Kidney (tissue), 14 donors: Measurements from ENCODE around the gene PBX2. TPM values are rescaled to one million over a fixed set of nuclear protein-coding genes. Genes with fewer than 3 reads are reported as not detected.
"Not testable (repeated sequence)": the region's sequence is repeated elsewhere in the genome, so short reads cannot be mapped to it uniquely, and the experiment has no call there.

Experiments used
- DNase-seq, 5 donors: peaks; one replicate each; pipeline ENCODE4 v3.0.0-alpha.2; 2013 to 2020
- FAIRE-seq: peaks from 2 replicates; lab custom pipeline; 2012; peaks lifted over from hg19 to GRCh38; lab: Jason Lieb, UNC
- H3K27ac ChIP-seq, 2 donors: one replicate each; pipeline ENCODE4 v1.7.0; 2013; ENCODE audit warnings: low read depth in 2 of 2, low read length in 2 of 2, inconsistent platforms in 1 of 2
- H3K27me3 ChIP-seq: one replicate; pipeline ENCODE4 v1.7.1; 2013; ENCODE audit warnings: low read length, inconsistent platforms; ENCODE audit not compliant: control insufficient read depth, insufficient read depth
- H3K36me3 ChIP-seq, 3 donors: one replicate each; pipeline versions ENCODE4 v1.7.0 to v1.7.1; 2013; ENCODE audit warnings: low read length in 3 of 3, control low read depth in 1 of 3, inconsistent platforms in 1 of 3; ENCODE audit not compliant: insufficient read depth in 3 of 3, control insufficient read depth in 2 of 3
- H3K4me1 ChIP-seq, 3 donors: one replicate each; pipeline versions ENCODE4 v1.7.0 to v1.7.1; 2013; ENCODE audit warnings: low read length in 3 of 3, inconsistent platforms in 1 of 3, low read depth in 1 of 3; ENCODE audit not compliant: control insufficient read depth in 2 of 3, insufficient read depth in 2 of 3
- H3K4me3 ChIP-seq, 3 donors: one replicate each; pipeline versions ENCODE4 v1.7.0 to v1.8.1; 2013; ENCODE audit warnings: low read length in 3 of 3, control low read depth in 1 of 3, inconsistent platforms in 1 of 3
- H3K9ac ChIP-seq, 3 donors: one replicate each; pipeline versions ENCODE4 v1.7.0 to v1.7.1; 2013; ENCODE audit warnings: low read length in 3 of 3, control low read depth in 1 of 3, inconsistent platforms in 1 of 3
- H3K9me3 ChIP-seq, 3 donors: one replicate each; pipeline versions ENCODE4 v1.7.0 to v1.7.1; 2013; ENCODE audit warnings: low read length in 3 of 3, control low read depth in 1 of 3, inconsistent platforms in 1 of 3; ENCODE audit not compliant: control insufficient read depth in 2 of 3, insufficient read depth in 1 of 3
- intact Hi-C: fragments of 100-400 bp; cut with DNase I; formaldehyde crosslinking; loops from one replicate; pipeline ENCODE4 v1.11.1; 2022
- polyA plus RNA-seq: library from polyadenylated mRNA; stranded (reverse); fragments of 350-450 nt; fragmentation: Illumina TruSeq; extraction: RNeasy Lipid Tissue Mini Kit (QIAGEN cat#74804); gene quantifications from one replicate; pipeline ENCODE4 v1.2.3, GENCODE V29; 2014; ENCODE audit warnings: low read depth, low replicate concordance; ENCODE audit not compliant: insufficient read depth
- total RNA-seq: library from RNA; stranded (reverse); fragmentation: NEBNext Ultra II Directional; extraction: Animal tissue kit (Norgen Biotek cat#: 25700); gene quantifications from one replicate; pipeline ENCODE4 v1.2.1, GENCODE V29; 2021
- TF ChIP-seq, protein P1 (sequence below): IDR thresholded peaks from 3 replicates; pipeline ENCODE4 v1.5.1; 2012; ENCODE audit warnings: mild to moderate bottlenecking, moderate library complexity, borderline replicate concordance; ENCODE audit not compliant: insufficient read depth; ENCODE audit errors: extremely low read depth
- donor health status: control.
- donor health status: control.
- donor health status: control.
- donor health status: control.
- donor health status: control.
- donor health status: DM: yes; HTN: yes; CAD: no.
- donor health status: Normal renal cell carcinoma (clear cell type).

PBX2 gene
- total and polyA plus RNA-seq, 2 donors from 2014 or later: 34.6 to 87.3 TPM

GRCh38 chr6:32194825-32195651 lies 5.0 kb upstream of the PBX2 start:
- Histone ChIP-seq H3K27me3 (no peaks in the 10 kb centered on the region), H3K4me1 (peaks cover 2 to 26% (median 19%) of the 10 kb centered on the region in 3 donors), H3K4me3 (peak overlapping the region; percentile 57 to 73 (median 63)), H3K36me3 (no peaks in the 10 kb centered on the region), H3K9ac (peak overlapping the region; percentile 65 to 94 (median 76)), H3K27ac (peak overlapping the region; percentile 84 to 98), H3K9me3 (no peaks in the 10 kb centered on the region)
- DNase-seq: peak in 4 of 5 donors; percentile 39 to 78 (median 63)
- TF ChIP-seq, protein P1, sequence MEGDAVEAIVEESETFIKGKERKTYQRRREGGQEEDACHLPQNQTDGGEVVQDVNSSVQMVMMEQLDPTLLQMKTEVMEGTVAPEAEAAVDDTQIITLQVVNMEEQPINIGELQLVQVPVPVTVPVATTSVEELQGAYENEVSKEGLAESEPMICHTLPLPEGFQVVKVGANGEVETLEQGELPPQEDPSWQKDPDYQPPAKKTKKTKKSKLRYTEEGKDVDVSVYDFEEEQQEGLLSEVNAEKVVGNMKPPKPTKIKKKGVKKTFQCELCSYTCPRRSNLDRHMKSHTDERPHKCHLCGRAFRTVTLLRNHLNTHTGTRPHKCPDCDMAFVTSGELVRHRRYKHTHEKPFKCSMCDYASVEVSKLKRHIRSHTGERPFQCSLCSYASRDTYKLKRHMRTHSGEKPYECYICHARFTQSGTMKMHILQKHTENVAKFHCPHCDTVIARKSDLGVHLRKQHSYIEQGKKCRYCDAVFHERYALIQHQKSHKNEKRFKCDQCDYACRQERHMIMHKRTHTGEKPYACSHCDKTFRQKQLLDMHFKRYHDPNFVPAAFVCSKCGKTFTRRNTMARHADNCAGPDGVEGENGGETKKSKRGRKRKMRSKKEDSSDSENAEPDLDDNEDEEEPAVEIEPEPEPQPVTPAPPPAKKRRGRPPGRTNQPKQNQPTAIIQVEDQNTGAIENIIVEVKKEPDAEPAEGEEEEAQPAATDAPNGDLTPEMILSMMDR: peak; percentile 46
- intact Hi-C loops: no loop called here
- no peak for FAIRE-seq

DNA sequence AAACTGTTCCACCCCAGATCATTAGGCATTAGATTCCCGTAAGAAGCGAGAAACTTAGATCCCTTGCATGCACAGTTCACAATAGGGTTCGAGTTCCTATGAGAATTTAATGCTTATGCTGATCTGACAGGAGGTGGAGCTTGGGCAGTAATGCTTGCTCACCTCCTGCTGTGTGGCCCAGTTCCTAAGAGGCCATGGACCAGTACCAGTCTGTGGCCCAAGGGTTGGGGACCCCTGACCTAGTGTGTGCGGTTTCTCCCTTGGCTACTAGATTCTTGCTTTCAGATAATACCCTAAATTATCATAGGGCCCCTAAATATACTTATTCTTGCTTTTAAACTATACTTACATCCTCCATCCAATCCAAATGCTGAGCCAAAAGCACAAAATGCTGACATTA lies 4.4 kb upstream of the PBX2 start:
- Histone ChIP-seq H3K9me3 (no peaks in the 10 kb centered on the region), H3K4me1 (peaks cover 2 to 26% (median 19%) of the 10 kb centered on the region in 3 donors), H3K4me3 (no peak overlapping the region), H3K36me3 (no peaks in the 10 kb centered on the region), H3K9ac (no peak overlapping the region), H3K27me3 (no peaks in the 10 kb centered on the region), H3K27ac (peak overlapping the region in 1 of 2 donors; percentile 98)
- intact Hi-C loops: no loop called here
- no peak for FAIRE-seq
- TF ChIP-seq, protein P1: no peak
- peak in 1 of 5 donors; percentile 42 for DNase-seq

- peak overlapping the region in 1 of 2 donors; percentile 75 for H3K27ac ChIP-seq
- H3K27me3 ChIP-seq, H3K9me3 ChIP-seq, intact Hi-C loops, FAIRE-seq, H3K36me3 ChIP-seq: not testable (repeated sequence)
- peak in 1 of 5 donors; percentile 46 for DNase-seq
- H3K4me3 ChIP-seq: peak overlapping the region in 1 of 3 donors; percentile 43
- peak overlapping the region in 1 of 3 donors; percentile 62 for H3K9ac ChIP-seq
- peaks cover 2 to 36% (median 19%) of the 10 kb centered on the region in 3 donors for H3K4me1 ChIP-seq
These were observed 3.1 kb upstream of the PBX2 start for GRCh38 chr6:32193096-32193495.

DNA sequence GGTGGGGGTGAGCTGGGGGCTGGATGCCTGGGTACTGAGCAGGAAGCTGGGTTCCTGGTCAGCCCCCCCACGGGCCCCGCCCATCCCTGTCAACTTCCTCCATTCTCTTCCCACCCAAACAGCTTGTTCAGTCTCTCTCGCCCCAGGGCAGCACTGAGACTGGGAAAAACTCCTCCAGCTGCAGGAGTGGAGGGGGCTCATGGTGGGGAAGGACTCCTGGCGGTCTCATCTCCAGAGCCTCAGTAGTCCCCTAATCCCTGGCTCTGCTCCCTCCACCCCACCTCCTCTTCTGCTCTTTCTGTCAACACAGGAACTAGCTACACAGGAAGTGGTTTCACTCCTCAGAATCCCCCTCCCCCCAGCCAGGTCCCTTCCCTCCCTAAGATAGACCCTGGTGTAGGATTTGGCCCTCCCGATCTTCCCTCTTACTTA lies 2.6 kb upstream of the PBX2 start, which contains the start of gene GPSM3:
Gene GPSM3 (minus strand): TSS at position 36 of the 432 bp plus-strand sequence. CDS start 130 bp downstream, outside the sequence.
- H3K4me1 ChIP-seq: peaks cover 2 to 36% (median 19%) of the 10 kb centered on the region in 3 donors
- H3K9me3 ChIP-seq: no peaks in the 10 kb centered on the region
- TF ChIP-seq, protein P1: no peak
- intact Hi-C loops: no loop called here
- DNase-seq (peak in 4 of 5 donors; percentile 41 to 87 (median 70)), FAIRE-seq (no peak)
- H3K36me3 ChIP-seq: peaks cover 0 to 2% (median 2%) of the 10 kb centered on the region in 3 donors
- H3K27ac ChIP-seq: peak within 1 kb of the TSS; percentile 75 to 98
- no peaks in the 10 kb centered on the region for H3K27me3 ChIP-seq
- peak within 1 kb of the TSS in 2 of 3 donors; percentile 11 to 43 for H3K4me3 ChIP-seq
- H3K9ac ChIP-seq: peak within 1 kb of the TSS in 1 of 3 donors; percentile 94
